Chondrocyte (in vitro differentiated cells): ENCODE results near the gene CECR2. TPM values are rescaled to one million over a fixed set of nuclear protein-coding genes. Genes with fewer than 3 reads are reported as not detected.

ENCODE experiments used
- DNase-seq: peaks from one replicate; pipeline ENCODE4 v3.0.0; 2021; ENCODE audit warnings: mixed read lengths, low spot score
- H3K27ac Mint-ChIP-seq: one replicate; pipeline ENCODE4 v1.8.0; 2021; ENCODE audit warnings: mild to moderate bottlenecking, moderate library complexity, mixed read lengths; ENCODE audit not compliant: unreplicated experiment
- H3K27me3 Mint-ChIP-seq: 2 replicates; pipeline ENCODE4 v1.8.0; 2021; ENCODE audit warnings: low read depth, mixed read lengths
- H3K36me3 Mint-ChIP-seq: 2 replicates; pipeline ENCODE4 v1.8.0; 2021; ENCODE audit warnings: low read depth, mixed read lengths
- H3K4me1 Mint-ChIP-seq: 2 replicates; pipeline ENCODE4 v1.8.0; 2021; ENCODE audit warnings: low read depth, mild to moderate bottlenecking, mixed read lengths
- H3K4me3 Mint-ChIP-seq: one replicate; pipeline ENCODE4 v1.8.0; 2021; ENCODE audit warnings: mild to moderate bottlenecking, moderate library complexity, mixed read lengths; ENCODE audit not compliant: unreplicated experiment
- H3K9me3 Mint-ChIP-seq: 2 replicates; pipeline ENCODE4 v1.8.0; 2021; ENCODE audit warnings: low read depth, mixed read lengths
- total RNA-seq: library from RNA; stranded (reverse); gene quantifications from 3 replicates; pipeline ENCODE4 v1.2.1, GENCODE V29; 2021
- TF ChIP-seq, protein P1 (sequence below): fragments of 200-600 bp; sonication (generic); IDR thresholded peaks from 2 replicates; pipeline ENCODE4 v1.5.0; 2021; ENCODE audit warnings: antibody characterized with exemption, mild to moderate bottlenecking, moderate library complexity

CECR2 gene
- total RNA-seq, 1 donor from 2014 or later: 0.20 TPM

DNA sequence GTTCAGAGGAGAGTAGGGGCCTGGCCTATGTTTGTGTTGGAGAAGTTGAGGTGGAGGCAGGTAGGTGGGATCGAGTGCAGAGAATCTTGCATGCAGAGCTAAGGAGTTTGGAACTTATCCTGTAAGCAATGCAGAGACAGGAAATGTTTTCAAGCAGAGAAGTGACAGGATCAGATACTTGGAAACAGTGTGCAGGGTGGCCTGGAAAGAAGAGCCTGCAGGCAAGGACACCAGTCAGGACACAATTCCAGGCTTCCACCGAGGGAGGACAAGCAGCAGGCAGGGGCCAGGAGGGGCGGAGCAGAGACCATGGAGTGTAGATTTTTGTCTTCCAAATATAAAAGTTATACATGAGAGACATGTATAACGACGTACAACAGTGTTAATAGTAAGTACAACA is 26.9 kb upstream of the CECR2 start:
- Mint-ChIP-seq H3K27ac (no peak overlapping the region), H3K4me1 (no peaks in the 10 kb centered on the region), H3K36me3 (no peaks in the 10 kb centered on the region), H3K9me3 (no peaks in the 10 kb centered on the region), H3K4me3 (no peak overlapping the region), H3K27me3 (peaks cover 13% of the 10 kb centered on the region)
- DNase-seq: peak; percentile 26
- TF ChIP-seq, protein P1, sequence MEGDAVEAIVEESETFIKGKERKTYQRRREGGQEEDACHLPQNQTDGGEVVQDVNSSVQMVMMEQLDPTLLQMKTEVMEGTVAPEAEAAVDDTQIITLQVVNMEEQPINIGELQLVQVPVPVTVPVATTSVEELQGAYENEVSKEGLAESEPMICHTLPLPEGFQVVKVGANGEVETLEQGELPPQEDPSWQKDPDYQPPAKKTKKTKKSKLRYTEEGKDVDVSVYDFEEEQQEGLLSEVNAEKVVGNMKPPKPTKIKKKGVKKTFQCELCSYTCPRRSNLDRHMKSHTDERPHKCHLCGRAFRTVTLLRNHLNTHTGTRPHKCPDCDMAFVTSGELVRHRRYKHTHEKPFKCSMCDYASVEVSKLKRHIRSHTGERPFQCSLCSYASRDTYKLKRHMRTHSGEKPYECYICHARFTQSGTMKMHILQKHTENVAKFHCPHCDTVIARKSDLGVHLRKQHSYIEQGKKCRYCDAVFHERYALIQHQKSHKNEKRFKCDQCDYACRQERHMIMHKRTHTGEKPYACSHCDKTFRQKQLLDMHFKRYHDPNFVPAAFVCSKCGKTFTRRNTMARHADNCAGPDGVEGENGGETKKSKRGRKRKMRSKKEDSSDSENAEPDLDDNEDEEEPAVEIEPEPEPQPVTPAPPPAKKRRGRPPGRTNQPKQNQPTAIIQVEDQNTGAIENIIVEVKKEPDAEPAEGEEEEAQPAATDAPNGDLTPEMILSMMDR: no peak

DNA sequence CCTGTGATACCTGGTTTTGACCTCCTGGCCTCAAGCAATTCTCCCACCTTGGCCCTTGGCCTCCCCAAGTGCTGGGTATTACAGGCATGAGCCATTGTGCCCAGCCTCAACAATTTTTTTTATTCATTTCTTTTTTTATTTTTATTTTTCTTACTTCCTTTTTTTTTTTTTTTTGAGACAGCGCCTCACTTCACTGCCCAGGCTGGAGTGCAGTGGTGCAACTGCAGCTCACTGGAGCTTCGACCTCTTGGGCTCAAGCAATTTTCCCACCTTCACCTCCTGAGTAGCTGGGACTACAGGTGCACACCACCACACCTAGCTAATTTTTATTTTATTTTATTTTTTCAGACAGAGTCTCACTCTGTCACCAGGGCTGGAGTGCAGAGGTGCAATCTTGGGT is 25.5 kb upstream of the CECR2 start:
- TF ChIP-seq, protein P1: no peak
- Mint-ChIP-seq H3K27me3 (peaks cover 6% of the 10 kb centered on the region), H3K27ac (no peak overlapping the region), H3K36me3 (no peaks in the 10 kb centered on the region), H3K4me1 (no peaks in the 10 kb centered on the region), H3K4me3 (no peak overlapping the region), H3K9me3 (no peaks in the 10 kb centered on the region)
- DNase-seq: peak; percentile 4

DNA sequence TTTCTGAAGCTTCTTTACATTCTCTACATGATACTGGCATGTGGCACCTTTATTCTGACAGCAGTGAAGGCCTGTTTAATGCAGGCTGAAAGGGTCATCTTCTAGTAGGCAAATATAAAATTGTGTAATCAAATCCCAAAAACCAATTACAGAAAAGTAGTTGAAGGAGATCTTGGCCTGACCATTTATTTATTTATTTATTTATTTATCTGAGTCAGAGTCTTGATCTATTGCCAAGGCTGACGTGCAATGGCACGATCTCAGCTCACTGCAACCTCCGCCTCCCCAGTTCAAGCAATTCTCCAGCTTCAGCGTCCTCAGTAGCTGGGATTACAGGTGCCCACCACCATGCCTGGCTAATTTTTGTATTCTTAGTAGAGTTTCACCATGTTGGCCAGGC is 22.7 kb upstream of the CECR2 start:
- no peak overlapping the region for H3K27ac Mint-ChIP-seq

DNA sequence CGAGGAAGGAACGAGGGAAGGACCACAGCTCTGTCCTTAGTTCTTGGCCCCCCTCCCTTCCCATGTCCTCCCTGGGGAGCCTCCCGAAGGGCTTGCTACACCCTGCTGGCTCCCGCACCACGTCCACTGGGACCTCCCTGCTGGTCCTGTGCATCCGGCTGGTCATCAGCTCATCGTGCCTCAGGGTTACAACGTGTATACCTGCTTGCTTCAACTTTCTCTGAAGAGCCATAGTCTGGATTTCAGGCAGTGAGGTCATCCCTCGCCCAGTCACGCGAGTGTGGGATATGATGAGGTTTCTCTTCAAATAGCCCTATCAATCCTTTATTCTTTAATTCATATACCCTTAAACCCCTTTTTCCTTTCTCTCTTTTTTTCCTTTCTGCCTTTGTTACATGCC is 21.5 kb upstream of the CECR2 start:
- Mint-ChIP-seq H3K27me3 (peaks cover 9% of the 10 kb centered on the region), H3K4me1 (no peaks in the 10 kb centered on the region), H3K9me3 (no peaks in the 10 kb centered on the region), H3K27ac (no peak overlapping the region), H3K36me3 (no peaks in the 10 kb centered on the region), H3K4me3 (no peak overlapping the region)
- TF ChIP-seq, protein P1: no peak
- no peak for DNase-seq

More for the DNA sequence above, 22.7 kb upstream of the CECR2 start:
- TF ChIP-seq, protein P1: no peak
- Mint-ChIP-seq H3K27me3 (peaks cover 9% of the 10 kb centered on the region), H3K4me1 (no peaks in the 10 kb centered on the region), H3K36me3 (no peaks in the 10 kb centered on the region), H3K4me3 (no peak overlapping the region), H3K9me3 (no peaks in the 10 kb centered on the region)
- DNase-seq: no peak

DNA sequence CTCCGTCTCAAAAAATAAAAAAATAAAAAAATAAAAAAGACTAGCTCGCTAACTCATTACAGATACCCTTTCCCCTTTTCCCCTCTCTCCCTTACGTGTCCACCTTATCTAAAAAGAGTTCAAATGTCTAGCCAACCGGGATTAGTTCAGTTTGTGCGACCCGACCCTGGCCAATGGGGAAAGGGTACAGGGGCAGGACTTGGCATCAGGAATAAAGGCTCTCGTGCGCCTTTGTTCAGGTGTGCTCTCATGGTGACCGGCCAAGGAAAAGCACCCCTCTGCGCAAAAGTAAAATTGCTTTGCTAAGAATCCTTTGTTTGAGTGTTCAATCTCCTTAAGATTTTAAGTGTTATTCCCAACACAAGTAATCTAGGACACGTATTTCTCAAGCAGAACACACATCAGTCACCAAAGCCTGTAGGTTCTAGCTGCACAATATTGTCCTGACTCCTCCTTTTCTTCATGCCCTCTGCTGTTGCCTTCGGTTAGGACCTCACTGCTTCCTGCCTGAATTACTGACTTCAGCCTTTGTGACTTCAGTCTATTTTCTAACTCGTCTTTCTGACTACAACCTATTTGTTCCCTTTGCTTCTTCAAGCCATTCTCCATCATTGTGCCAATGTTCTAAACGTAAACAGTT is 20.7 kb upstream of the CECR2 start:
- TF ChIP-seq, protein P1: no peak
- no peaks in the 10 kb centered on the region for H3K4me1 Mint-ChIP-seq
- no peak overlapping the region for H3K27ac Mint-ChIP-seq
- no peaks in the 10 kb centered on the region for H3K36me3 Mint-ChIP-seq
- H3K4me3 Mint-ChIP-seq: no peak overlapping the region
- H3K27me3 Mint-ChIP-seq: peaks cover 9% of the 10 kb centered on the region
- no peaks in the 10 kb centered on the region for H3K9me3 Mint-ChIP-seq
- no peak for DNase-seq
